ENCODE measurements around the gene FREM1.

GRCh38 chr9:14846871-14847311 lies 63.3 kb downstream of the FREM1 start:
- TF ChIP-seq ZNF274 (IDR thresholded peaks at IDR 0.05; ENCODE audit: low read depth, low read length) (no peak), YY1 (IDR thresholded peaks at IDR 0.05; ENCODE audit: insufficient read depth, insufficient read length) (no peak)

All from NT2/D1 (cell line).